Measurements from ENCODE around the gene LSAMP.

The LSAMP gene

GRCh38 chr3:115968871-115969270 lies 476.4 kb downstream of the LSAMP start:
- DNase-seq (ENCODE audit: low read depth, low spot score) = no peak

GRCh38 chr3:115961380-115961779 lies 483.9 kb downstream of the LSAMP start:
- DNase-seq (ENCODE audit: low read depth, low spot score) = peak; percentile 5

DNA sequence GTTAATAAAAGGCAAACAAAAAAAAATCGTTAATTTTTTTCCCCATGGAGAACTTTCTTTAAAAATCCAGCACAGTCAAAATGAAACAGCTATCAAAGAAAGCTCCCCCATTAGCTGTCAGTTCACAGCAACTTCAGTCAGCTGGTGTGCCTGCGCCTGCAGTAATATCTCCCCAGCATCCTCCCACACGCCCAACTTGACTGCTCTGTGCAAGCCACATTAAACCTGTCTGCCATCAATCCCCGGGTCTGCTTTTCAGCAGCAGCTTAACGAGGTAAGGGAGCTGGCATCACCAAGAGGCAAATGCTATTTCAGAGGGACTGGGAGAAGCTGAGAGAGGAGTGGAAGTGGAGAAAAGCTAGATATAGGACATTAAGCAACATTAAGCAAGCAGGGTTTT lies 484.5 kb downstream of the LSAMP start:
- no peak for DNase-seq (ENCODE audit: low read depth, low spot score)

DNA sequence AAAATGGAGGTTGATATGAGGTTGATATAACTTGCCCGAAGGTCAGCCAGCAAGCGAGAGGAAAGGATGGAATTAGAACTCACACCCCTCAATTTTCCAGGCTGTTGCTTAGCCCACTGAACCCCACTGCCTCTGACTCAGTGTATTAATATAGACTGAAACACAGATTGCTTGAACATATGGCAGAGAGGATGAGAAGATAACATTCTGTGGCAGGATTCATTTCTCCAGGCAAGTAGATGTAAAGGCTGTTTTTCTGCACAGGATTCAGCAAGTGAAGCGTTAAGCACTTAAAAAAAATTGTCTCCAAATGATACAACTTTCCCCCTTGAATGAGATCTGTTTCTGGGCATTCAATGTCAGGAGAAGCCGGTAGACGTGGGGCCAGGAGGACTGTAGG lies 486.8 kb downstream of the LSAMP start:
- DNase-seq (ENCODE audit: low read depth, low spot score) = no peak

- DNase-seq (ENCODE audit: low read depth, low spot score) = no peak
These were observed 498.0 kb downstream of the LSAMP start for GRCh38 chr3:115947325-115947724.

DNA sequence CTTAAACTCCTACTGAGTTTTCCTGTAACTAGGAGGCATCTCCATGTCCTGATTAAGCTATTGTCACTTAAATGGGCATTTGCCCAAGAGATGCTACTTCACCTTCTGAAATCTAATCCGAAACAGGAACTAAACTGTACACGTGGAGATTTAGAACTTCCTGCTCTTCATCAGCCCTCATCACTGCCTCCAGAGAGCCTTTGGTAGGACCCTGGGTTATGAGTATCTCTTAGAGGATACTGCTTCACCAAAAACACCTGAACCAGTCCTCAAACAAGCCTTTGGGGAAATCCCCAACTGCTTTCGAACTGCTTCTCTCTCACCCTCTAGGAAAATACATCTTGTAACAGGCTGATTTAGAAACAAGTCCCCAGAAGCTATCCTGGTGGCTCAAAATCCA lies 501.7 kb downstream of the LSAMP start:
- DNase-seq (ENCODE audit: low read depth, low spot score) = no peak

DNA sequence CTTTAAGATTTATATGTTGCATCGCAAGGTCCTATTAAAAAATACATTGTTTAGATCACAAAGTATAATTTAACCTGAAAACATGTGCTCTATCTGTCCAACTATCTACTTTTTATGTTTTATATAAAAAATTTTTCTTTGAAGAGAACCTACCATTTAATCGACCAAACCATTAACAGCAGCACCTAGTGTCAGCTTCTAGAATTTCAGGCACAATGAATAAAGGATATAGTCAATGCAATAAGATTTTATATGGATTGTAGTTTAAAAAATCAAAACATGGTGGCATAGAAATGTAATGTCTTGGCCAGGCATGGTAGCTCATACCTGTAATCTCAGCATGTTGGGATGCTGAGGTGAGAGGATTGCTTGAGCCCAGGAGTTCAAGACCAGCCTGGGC lies 508.2 kb downstream of the LSAMP start:
- no peak for DNase-seq (ENCODE audit: low read depth, low spot score)

GRCh38 chr3:115932807-115933206 lies 512.5 kb downstream of the LSAMP start:
- DNase-seq (ENCODE audit: low read depth, low spot score) = no peak

GRCh38 chr3:115931581-115931980 lies 513.7 kb downstream of the LSAMP start:
- DNase-seq (ENCODE audit: low read depth, low spot score) = no peak

- no peak for DNase-seq (ENCODE audit: low read depth, low spot score)
These were observed 514.4 kb downstream of the LSAMP start for GRCh38 chr3:115930922-115931321.

GRCh38 chr3:115930168-115930567 lies 515.1 kb downstream of the LSAMP start:
- no peak for DNase-seq (ENCODE audit: low read depth, low spot score)

DNA sequence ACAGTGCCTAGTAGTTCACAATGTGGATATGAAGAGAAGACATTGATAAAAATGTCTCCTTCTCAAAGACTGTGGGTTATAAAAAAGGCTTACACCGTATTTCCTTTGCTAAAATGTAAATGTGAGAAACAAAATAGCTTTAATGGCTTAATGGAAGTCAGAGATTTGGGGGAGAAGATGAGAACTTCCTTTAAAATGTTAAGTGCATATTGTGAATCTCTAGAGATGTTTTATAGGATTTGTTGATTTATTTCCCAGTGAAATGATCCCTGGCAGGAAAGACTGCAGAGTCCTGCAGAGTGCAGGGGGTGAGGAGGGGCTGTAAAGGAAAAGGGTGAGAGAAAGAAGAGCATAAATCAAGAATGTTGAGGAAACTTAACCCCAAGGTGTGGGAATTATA lies 516.9 kb downstream of the LSAMP start:
- DNase-seq (ENCODE audit: low read depth, low spot score) = no peak

DNA sequence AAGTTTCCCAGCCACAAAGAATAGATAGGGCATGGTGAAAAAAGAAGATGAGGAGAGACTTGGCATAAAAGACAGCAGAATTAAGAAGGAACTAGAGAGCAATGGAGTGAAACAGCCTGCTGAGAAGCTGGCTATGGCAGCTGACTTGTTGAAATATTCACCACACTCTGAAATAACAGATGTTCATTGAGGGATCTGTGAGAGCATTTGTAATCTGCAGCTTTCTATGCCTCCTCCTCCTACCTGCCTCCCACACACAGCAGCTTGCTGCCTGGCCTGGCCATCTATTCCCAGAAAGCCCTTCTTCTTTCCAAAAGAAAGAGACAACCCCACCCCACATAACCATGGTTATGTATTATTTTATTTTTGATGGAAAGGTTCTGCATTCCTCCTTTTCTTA lies 518.1 kb downstream of the LSAMP start:
- DNase-seq (ENCODE audit: low read depth, low spot score) = no peak

- peak; percentile 79 for DNase-seq (ENCODE audit: low read depth, low spot score)
These were observed 522.5 kb downstream of the LSAMP start for GRCh38 chr3:115922681-115923347.

- DNase-seq (ENCODE audit: low read depth, low spot score) = no peak
These were observed 523.6 kb downstream of the LSAMP start for GRCh38 chr3:115921711-115922110.

DNA sequence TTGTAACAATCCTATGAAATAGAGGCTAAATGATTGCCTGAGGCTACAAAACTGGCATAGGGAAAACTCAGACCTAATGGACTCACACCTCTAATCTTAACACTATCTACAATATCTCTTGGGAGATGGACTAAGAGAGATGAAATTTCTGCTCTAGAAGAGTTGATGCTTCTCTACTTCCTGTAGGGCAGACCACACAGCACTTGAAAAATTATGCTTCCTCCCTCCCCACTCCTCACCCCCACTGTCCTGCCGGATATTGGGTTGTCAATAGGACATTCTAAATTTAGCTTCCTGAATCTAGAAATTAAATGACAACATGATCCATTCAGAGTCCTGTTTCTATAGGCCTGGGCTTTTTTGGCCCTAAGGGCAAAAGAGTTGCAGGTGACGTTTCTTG lies 526.4 kb downstream of the LSAMP start:
- DNase-seq (ENCODE audit: low read depth, low spot score) = no peak

GRCh38 chr3:115916866-115917265 lies 528.4 kb downstream of the LSAMP start:
- DNase-seq (ENCODE audit: low read depth, low spot score) = no peak

- DNase-seq (ENCODE audit: low read depth, low spot score) = no peak
These were observed 530.2 kb downstream of the LSAMP start for GRCh38 chr3:115915061-115915460.

DNA sequence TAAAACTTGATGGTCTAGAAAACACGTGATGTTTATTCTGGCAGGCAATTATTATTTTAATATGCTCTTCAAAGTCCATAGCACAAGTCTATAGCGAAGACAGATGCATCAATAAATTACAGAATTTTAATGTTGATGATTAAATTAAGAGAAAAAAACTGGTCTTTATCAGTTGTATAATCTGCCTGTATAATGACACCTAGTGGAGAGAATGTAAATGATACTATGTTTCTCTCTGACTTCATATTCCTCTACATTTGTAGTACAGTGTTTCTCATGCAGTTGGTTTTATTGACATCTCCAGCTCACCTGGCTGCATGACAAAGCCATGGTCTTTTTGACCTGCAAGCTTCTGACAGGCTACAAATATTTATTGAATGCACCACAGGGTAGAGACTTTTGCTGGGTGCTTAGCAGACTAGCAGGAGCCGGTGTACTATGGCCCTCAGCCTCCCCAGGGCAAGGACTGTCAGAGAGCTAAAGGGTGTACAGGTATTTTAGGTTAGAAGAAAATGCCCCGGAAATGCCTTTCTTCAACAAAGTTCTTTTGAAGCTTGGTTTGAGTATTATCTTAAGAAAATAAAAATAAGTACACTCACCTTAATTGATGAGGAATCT lies 532.1 kb downstream of the LSAMP start:
- DNase-seq (ENCODE audit: low read depth, low spot score) = peak; percentile 19

- peak; percentile 9 for DNase-seq (ENCODE audit: low read depth, low spot score)
These were observed 532.9 kb downstream of the LSAMP start for GRCh38 chr3:115912372-115912771.

- DNase-seq (ENCODE audit: low read depth, low spot score) = no peak
These were observed 539.4 kb downstream of the LSAMP start for GRCh38 chr3:115905871-115906270.

DNA sequence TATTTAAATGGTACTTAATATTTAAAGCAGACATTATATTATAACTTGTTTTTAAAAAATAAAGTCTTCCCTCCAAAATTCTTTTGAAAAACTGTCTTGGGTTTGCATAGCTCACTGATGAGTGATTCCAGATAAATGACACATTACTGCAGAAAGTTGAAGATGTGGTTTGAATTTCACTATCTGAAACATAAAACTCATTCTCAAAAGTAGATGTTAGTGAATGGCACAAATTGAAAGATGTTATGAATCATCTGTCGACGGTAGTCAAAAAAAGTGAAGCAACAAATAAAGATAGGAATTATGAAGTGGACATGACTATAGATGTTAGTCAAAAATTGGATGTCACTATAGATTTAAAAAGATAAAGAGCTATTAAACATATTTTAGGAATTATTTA lies 541.4 kb downstream of the LSAMP start:
- no peak for DNase-seq (ENCODE audit: low read depth, low spot score)

GRCh38 chr3:115901008-115901407 lies 544.3 kb downstream of the LSAMP start:
- DNase-seq (ENCODE audit: low read depth, low spot score) = no peak

DNA sequence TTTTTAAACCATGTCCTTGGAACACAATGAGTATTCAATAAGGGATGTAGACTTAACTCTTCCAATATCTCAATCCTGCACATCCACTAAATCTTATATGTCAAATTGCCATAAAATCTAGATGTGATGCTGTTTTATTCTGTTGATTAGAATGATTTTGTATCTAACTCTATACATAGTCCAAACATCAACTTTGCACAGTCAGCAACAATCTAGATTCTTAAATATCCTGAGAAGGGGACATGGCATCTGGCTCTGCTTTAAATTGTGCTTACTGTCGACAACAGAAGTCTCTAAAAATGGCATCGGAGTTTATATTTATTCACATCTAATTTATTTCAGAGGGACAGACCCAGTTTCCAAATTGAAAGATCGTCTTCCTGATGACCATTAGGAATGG lies 545.8 kb downstream of the LSAMP start:
- DNase-seq (ENCODE audit: low read depth, low spot score) = no peak

Measured in astrocyte of the hippocampus (primary cell).